Activated CD8-positive, alpha-beta memory T cell treated with anti-CD3 and anti-CD28 coated beads for 1 hour (primary cell): ENCODE data around the gene USP8.
"Not testable (repeated sequence)": the region's sequence is repeated elsewhere in the genome, so short reads cannot be mapped to it uniquely, and the experiment has no call there.

Experiments
- DNase-seq, 2 donors: peaks; one replicate each; pipeline ENCODE4 v3.0.0-alpha.2; 2020; ENCODE audit warnings: low read depth in 1 of 2; ENCODE audit errors: extremely low read depth in 1 of 2

Gene USP8

DNA sequence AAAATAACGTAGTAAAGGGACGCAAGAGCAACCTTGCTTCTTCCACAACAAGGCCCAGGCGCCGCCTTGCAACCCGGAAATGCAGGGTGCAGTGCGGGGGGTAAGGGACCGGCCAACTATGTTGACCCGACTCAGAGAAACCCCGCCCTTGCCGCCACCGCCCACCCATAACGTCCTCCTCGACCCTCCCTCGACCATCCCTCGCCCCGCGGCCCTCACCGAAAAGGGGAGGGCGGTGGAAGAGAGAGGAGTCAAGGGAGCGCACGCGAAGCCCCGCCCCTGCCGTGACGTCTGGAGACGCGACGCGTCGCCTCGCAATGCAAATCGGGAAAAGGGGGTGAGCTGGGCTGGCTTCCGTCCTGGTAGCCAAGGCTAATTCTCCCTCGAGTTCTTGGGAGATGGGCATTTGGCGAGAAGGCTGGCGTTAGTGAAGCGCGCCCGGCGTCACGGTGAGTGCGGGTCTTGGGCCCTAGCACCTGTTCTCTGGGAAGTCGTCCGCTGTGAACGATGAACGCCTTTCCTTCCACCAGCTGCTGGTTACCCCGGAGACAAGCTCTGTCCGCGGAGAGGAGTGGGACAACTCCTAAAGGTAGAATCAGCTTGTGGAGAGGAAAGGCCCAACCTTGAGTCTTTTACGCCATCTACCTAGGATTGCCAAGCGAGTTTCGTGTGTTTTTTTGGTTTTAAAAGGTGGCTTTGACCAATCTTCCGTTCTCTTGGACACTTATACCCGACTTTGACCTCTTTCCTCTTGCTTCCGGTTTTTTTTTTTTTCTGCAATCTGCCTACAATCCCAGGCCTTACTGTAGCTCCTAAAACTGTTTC lies at the start of gene USP8:
USP8 (plus strand) TSS at position 340 of the 825 bp plus-strand sequence. CDS start 14,669 bp downstream, outside the sequence.
- peak; percentile 61 to 89 for DNase-seq

DNA sequence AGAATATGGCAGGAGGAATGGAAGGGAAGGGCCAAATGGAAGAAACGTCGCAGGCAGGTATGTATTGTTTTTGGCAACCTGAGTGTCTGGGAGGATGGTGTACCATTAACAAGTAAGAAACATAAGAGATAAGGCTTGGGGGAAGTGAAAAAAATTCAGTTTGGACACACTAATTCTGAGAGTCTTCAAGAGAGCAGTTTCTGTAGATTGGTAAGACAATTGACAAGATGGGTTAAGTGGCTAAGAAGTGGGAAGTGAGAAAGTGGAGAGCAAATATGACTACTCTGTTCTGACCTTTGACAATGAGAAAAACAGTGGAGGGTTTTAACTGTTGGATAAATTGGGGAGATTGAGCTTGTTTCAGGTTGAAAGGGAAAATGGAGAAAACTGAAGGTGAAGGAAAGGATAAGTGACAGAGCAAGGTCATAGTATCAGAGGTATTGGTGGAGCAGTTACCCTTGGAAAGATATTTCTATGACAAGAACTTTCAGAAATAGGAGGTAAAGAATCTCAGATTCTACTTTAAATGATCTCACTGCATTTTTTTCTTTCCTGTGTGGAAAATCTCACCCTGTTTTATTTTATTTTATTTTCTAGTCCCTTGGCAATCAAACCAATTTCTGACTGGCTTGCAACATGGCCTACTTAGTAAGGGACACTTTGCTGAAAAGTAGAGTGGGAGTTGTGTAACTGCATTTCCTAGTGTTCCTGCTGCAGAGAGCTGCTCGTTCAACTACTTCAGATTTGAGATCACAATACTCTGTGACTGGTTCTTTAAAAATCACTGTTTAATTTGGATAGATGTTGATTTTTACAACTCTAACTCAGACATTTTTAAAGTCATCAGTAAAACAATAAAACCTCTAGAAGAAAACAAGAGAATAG lies 46.1 kb upstream of the USP8 start:
- DNase-seq, result no peak

DNA sequence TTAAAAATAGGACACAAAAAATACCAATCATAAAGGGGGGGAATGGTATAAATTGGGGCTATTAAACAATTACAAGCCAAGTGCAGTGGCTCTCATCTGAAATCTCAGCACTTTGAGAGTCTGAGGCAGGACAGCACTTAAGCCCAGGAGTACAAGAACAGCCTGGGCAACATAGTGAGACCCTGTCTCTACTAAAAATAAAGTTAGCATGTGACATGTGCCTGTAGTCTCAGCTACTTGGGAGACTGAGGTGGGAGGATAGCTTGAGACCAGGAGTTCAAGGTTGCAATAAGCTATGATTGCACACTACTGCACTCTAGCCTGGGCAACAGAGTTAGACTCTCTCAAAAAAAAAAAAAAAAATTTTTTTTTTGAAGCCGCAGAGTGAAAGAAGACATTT lies 45.4 kb upstream of the USP8 start:
- DNase-seq, result no peak

- DNase-seq, result not testable (repeated sequence)
These were observed 44.8 kb upstream of the USP8 start for GRCh38 chr15:50379413-50379812.

GRCh38 chr15:50380089-50380488 lies 44.1 kb upstream of the USP8 start:
- no peak for DNase-seq

DNA sequence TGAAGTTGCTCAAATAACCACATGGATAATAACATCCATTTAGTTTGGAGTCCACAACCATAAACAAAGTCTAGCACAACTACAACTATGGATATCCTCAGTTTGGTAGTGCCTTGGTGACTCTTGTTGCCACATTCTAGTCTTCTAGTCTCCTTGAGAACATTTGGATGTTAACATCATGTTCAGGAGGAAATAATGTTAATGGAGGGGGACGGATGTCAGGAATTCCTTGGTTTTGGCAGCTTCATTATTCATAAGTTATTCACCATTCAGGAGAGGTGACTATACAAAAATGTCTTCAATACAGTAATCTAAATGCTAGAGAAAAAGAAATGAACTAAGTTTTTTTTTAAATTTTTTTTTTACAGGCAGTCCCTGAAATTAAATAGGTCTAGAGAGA lies 42.8 kb upstream of the USP8 start:
- DNase-seq, result no peak

DNA sequence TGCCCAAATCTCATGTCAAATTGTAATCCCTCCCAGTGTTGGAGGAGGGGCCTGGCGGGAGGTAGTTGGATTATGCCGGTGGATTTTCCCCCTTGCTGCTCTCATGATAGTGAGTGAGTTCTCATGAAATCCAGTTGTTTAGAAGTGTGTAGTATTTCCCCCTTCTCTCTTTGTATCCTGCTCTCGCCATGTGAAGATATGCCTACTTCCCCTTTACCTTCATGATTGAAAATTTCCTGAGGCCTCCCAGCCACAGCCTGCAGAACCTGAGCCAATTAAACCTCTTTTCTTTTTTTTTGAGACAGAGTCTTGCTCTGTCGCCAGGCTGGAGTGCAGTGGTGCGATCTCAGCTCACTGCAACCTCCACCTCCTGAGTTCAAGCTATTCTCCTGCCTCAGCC lies 41.8 kb upstream of the USP8 start:
- not testable (repeated sequence) for DNase-seq

GRCh38 chr15:50390554-50391264 lies 33.5 kb upstream of the USP8 start:
- DNase-seq, result no peak

GRCh38 chr15:50391561-50391960 lies 32.6 kb upstream of the USP8 start:
- not testable (repeated sequence) for DNase-seq

DNA sequence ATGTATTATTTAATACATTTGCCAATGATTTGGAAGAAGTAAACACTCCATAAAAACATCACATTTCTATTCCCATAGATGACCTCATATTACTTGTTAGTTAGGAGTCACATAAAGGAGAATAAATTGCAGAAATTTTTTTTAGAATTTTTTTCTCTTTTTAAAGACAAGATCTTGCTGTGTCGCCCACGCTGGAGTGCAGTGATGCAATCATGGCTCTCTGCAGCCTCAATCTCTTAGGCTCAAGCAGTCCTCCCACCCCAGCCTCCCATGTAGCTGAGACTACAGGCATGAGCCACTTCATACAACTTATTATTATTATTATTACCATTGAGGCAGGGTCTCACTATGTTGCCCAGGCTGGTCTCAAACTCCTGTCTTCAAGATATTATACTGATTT lies 12.3 kb upstream of the USP8 start:
- DNase-seq, result no peak

GRCh38 chr15:50414624-50415023 lies 9.6 kb upstream of the USP8 start:
- no peak for DNase-seq

GRCh38 chr15:50415752-50416404 lies 8.3 kb upstream of the USP8 start:
- DNase-seq, result no peak

GRCh38 chr15:50416890-50417289 lies 7.3 kb upstream of the USP8 start:
- DNase-seq, result no peak

- no peak for DNase-seq
These were observed 6.1 kb upstream of the USP8 start for GRCh38 chr15:50418041-50418583.

GRCh38 chr15:50425219-50425618 lies 1.0 kb downstream of the USP8 start:
- DNase-seq, result no peak

- not testable (repeated sequence) for DNase-seq
These were observed 1.6 kb downstream of the USP8 start for GRCh38 chr15:50425678-50426246.

- no peak for DNase-seq
These were observed 2.2 kb downstream of the USP8 start for GRCh38 chr15:50426428-50426827.

DNA sequence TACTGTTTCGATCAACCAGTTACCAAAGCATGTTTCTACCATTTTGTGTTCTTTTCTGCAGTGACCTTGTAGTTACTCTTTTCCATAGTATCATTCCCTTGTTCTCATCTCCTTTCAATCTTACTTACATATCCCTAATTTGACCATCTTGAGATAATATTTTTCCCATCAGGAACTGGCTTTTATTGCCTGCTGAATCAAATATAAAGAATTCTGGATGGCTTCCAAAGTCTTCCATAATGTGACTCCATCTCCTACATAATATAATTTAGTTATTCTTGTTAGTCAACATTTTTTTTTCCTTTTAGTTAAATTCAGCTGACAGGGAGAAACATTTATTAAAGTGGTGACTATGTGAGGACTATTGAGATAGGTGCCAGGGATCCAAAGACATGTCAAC lies 7.0 kb downstream of the USP8 start:
- no peak for DNase-seq

GRCh38 chr15:50432230-50432629 lies 8.0 kb downstream of the USP8 start:
- no peak for DNase-seq

- DNase-seq, result no peak
These were observed 11.6 kb downstream of the USP8 start for GRCh38 chr15:50435772-50436171.
